ENCODE results near the gene C6orf89. TPM values are rescaled to one million over a fixed set of nuclear protein-coding genes. Genes with fewer than 3 reads are reported as not detected.

Gene C6orf89
- total RNA-seq, 1 donor from 2014 or later, result 54.7 TPM

DNA sequence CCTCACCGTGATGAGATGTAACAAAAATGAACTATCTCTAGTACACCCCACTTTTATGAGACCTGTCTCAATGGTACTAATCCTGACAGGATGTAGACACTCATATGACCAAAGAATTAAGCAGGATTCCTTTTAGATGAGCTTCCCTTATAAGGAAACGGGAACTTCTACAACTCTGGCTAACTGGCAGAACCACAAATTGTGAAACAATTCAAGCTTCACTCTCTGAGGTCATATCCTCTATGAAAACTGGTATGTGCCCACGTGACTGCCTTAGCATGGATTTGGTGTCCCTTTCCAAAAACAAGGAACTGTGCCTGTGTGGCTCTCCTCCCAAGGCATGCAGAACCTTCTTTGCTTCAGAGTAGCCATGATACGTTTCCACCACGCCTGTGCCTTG lies 32.4 kb upstream of the C6orf89 start:
- no peak for TF ChIP-seq CTCF (IDR thresholded peaks at IDR 0.05)
- Histone ChIP-seq H3K9me3 (no peaks in the 10 kb centered on the region), H3K4me1 (peaks cover 29% of the 10 kb centered on the region), H3K4me3 (no peak overlapping the region), H3K36me3 (peaks cover 19% of the 10 kb centered on the region), H3K27me3 (ENCODE audit: low read depth) (no peaks in the 10 kb centered on the region), H3K27ac (peak overlapping the region; percentile 37)
- ATAC-seq (peak; percentile 56 to 67), DNase-seq (no peak)
- intact Hi-C loops (cut with DNase I), result loop anchor here (5.0 kb wide), 1 partner anchor 86 kb away; no protein-coding TSS in a partner anchor

GRCh38 chr6:36855750-36856149 lies 30.0 kb upstream of the C6orf89 start:
- no peaks in the 10 kb centered on the region for H3K27me3 ChIP-seq (ENCODE audit: low read depth)
- no peak for ATAC-seq
- H3K27ac ChIP-seq, result no peak overlapping the region

DNA sequence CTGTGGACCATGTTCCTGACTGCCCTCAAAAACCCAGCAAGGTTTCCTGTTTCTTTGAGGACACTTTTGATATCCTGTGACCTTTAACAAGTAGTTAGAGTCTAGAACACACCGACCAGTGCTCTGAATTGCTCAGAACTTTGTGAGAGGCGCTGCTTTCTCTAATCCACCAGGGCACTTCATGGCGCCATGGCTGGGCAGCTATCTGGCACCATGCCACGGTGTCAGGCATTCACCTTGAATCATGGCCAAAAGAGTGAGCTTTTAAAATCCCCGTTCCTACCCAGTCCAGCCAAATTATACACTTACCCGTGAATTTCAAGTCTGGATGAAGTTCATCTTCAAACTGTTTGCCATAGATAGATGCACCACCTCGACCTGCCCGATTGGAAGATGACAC lies 29.5 kb upstream of the C6orf89 start:
- DNase-seq (no peak), ATAC-seq (no peak)
- Histone ChIP-seq H3K9me3 (no peaks in the 10 kb centered on the region), H3K4me1 (peaks cover 14% of the 10 kb centered on the region), H3K27ac (no peak overlapping the region), H3K4me3 (no peak overlapping the region), H3K36me3 (peaks cover 19% of the 10 kb centered on the region), H3K27me3 (ENCODE audit: low read depth) (no peaks in the 10 kb centered on the region)
- TF ChIP-seq CTCF (IDR thresholded peaks at IDR 0.05), result no peak
- intact Hi-C loops (cut with DNase I), result no loop called here

More at GRCh38 chr6:36855750-36856149, 30.0 kb upstream of the C6orf89 start:
- Histone ChIP-seq H3K9me3 (no peaks in the 10 kb centered on the region), H3K36me3 (peaks cover 19% of the 10 kb centered on the region), H3K4me1 (peaks cover 14% of the 10 kb centered on the region), H3K4me3 (no peak overlapping the region)
- no peak for TF ChIP-seq CTCF (IDR thresholded peaks at IDR 0.05)
- intact Hi-C loops (cut with DNase I), result no loop called here
- no peak for DNase-seq

GRCh38 chr6:36857325-36857724 lies 28.4 kb upstream of the C6orf89 start:
- Histone ChIP-seq H3K4me1 (peaks cover 14% of the 10 kb centered on the region), H3K36me3 (peaks cover 19% of the 10 kb centered on the region), H3K9me3 (no peaks in the 10 kb centered on the region), H3K27me3 (ENCODE audit: low read depth) (no peaks in the 10 kb centered on the region), H3K4me3 (no peak overlapping the region), H3K27ac (no peak overlapping the region)
- intact Hi-C loops (cut with DNase I), result no loop called here
- ATAC-seq, result no peak
- TF ChIP-seq CTCF (IDR thresholded peaks at IDR 0.05), result no peak
- no peak for DNase-seq

GRCh38 chr6:36858407-36858981 lies 27.3 kb upstream of the C6orf89 start:
- intact Hi-C loops (cut with DNase I), result no loop called here
- Histone ChIP-seq H3K27ac (no peak overlapping the region), H3K9me3 (no peaks in the 10 kb centered on the region), H3K27me3 (ENCODE audit: low read depth) (no peaks in the 10 kb centered on the region), H3K36me3 (peaks cover 23% of the 10 kb centered on the region), H3K4me1 (peaks cover 3% of the 10 kb centered on the region), H3K4me3 (peak overlapping the region; percentile 18)
- ATAC-seq (peak; percentile 60 to 67), DNase-seq (no peak)
- TF ChIP-seq CTCF (IDR thresholded peaks at IDR 0.05), result no peak
